TTC549 (cell line): Measurements from ENCODE around the gene FGF14.

Source experiments
- FAIRE-seq: peaks from 2 replicates; lab custom pipeline; 2012; peaks lifted over from hg19 to GRCh38; lab: Jason Lieb, UNC

FGF14 gene

GRCh38 chr13:101711307-101712025 lies 690.4 kb downstream of the FGF14 start:
- FAIRE-seq: no peak

GRCh38 chr13:101709952-101710351 lies 691.9 kb downstream of the FGF14 start:
- FAIRE-seq: no peak

DNA sequence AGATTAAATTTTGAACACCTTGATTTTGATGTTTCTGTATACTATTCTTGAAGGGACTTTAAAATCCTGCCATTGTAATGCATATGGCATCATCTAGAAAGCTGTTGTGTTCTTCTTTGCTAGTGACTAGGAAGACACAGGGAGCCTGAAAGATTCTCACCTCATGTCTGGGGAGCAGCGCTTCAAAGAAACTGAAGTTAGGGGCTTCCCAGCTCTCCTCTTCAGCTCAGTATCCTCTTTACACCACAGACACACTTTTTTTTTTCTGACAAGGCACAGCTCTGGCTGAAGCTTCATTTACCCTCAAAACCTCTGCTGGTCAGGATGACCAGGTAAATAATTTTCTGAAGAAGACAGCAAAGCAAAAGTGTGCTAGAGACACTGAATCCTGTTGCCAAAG lies 693.7 kb downstream of the FGF14 start:
- FAIRE-seq: no peak

DNA sequence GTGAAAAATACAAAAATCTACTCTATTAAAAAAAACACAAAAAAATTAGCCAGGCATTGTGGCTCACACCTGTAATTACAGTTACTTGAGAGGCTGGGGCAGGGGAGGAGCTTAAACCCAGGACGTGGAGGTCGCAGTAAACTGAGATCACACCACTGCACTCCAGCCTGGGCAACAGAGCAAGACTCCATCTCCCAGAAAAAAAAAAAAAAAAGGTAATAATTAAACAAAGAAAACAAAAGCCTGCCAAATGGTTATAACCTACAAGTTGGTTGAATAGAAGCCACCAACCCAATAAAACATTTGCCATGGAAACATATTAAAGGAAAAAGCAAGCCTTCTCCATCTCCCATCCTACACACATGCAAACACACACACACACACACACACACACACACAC lies 694.2 kb downstream of the FGF14 start:
- no peak for FAIRE-seq

DNA sequence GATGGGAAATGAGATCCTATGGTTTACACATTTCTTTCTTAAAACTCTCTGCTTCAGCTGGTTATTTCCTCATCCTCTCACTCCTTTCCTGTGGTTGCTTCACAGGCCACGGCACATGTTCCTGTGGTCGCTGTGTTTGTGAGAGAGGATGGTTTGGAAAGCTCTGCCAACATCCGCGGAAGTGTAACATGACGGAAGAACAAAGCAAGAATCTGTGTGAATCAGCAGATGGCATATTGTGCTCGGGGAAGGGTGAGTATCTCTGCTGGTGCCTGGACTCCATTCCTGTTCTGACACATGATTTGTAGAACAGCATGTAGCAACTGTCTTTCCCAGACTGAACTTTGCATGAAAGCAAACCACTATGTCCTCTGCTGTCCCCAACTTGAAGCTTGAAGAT lies 695.2 kb downstream of the FGF14 start:
- FAIRE-seq: no peak

DNA sequence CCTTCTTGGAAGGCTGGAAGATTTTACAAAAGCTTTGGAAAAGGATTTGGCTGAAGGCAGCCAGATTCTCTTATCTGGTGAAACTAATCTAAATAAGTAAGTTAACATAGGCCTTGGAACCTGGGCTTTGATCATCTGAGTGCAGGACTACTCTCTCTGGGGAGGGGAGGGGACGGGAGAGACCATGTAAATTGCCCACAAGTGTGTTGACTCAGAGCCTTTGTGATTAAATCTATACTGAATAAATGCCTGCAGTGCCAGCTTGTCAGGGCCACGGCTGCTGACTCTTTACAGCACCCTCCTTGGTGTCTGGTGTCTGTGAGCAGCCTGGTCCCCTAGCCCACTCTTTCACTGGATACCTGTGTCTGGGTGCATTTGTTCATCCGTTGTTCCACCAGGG lies 698.0 kb downstream of the FGF14 start:
- FAIRE-seq: no peak

GRCh38 chr13:101703081-101703480 lies 698.8 kb downstream of the FGF14 start:
- FAIRE-seq: no peak

- FAIRE-seq: no peak
These were observed 701.2 kb downstream of the FGF14 start for GRCh38 chr13:101700598-101700997.

GRCh38 chr13:101698400-101698799 lies 703.4 kb downstream of the FGF14 start:
- no peak for FAIRE-seq

GRCh38 chr13:101697745-101698144 lies 704.1 kb downstream of the FGF14 start:
- FAIRE-seq: no peak

DNA sequence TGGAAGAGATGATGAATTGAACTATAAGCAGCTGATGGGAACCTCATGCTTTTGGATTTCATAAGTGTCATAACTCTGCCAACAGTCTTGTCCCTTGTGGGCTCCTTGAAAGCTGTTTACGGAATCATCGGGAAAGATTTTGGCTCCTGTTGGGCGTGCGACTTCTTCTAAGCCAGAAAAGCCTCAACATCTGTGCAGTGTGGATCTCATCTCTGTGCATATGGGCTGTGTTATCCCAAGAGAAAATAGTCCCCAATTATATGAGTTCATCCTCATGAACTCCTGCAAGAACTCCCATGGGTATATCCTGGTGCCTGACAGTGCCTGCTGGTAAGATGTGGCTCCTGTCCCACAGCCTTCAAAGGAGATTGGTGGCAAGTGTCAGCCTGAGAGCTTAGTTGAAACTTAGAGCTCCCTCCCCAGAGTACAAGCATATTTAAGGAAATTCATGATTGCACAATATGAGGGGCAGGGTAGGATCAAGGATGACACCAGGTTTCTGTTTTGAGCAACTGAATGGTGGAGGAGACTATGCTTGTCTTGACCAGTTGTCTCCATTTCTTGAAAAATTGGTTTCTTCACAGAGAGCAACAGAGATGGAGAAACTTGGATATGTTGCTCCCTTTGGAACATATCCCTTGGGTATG lies 705.9 kb downstream of the FGF14 start:
- no peak for FAIRE-seq

- no peak for FAIRE-seq
These were observed 710.4 kb downstream of the FGF14 start for GRCh38 chr13:101691341-101691860.

DNA sequence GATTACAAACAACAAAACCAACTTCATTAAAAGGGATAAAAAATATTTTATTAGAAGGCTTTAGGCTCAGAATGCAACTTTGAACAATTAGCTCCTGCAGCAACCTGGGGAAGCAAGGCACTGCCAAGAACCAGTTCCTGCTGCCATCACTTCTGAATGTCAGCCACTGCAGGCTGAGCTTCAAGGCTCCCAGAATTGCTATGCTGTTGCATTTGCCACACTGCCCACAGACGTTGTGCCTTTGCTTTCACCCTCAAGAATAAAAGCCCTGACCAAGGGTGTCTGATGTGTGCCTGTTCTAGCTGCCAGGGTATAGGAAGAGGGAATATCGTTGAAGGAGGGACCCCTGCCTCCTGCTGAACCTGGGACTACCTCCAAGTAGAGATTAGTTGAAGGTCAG lies 711.0 kb downstream of the FGF14 start:
- no peak for FAIRE-seq

DNA sequence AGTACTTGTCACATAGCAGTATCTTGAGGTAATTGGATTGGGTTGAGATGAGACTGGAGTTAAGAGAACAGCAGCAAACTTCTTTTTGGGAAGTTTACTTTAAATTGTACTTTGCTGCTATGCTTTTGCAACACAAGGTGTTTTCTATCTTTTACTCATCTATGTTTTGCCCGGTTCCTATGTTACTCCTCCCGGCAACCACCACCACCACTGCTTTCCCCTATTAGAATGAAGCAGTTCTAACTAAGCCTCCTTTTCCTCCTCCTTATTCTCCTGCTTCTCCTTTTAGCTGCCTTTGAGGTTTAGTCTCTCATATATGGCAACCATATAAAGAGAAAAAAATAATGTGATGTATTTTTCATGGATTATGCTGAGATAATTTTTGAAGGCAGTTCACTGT lies 715.8 kb downstream of the FGF14 start:
- no peak for FAIRE-seq

GRCh38 chr13:101681834-101682233 lies 720.0 kb downstream of the FGF14 start:
- no peak for FAIRE-seq

DNA sequence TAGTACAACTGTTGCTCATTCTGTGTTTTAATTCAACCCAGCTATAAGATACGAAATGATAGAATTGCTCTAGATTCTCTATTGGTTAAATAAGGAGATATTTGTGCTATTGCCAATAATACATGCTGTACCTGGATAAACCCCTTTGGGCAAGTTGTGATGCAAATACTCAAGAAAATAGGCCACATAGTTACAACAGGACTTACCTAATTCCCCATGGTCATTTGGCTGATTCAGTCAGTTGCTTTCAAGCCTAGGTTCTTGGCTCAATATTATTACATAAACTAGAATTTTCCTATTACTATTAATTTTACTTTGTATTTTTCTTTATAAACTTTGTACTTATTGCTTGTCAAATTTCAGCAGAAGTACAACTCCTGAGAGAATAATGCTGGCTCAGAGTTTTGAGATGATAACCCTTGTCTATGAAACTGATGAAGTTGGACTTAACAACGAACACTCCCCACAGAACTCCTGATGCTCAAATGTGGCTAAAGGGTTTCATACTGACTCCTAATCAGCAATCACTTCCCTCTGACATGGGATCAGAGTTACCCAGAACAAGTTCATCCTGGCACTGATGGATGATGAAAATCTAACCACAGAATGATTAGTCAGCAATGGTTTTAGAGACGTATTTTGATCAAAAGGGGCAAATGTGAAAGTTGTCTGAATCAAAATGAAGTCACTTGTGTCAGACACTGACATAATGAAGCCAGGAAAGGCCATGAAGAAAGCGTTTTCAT lies 728.3 kb downstream of the FGF14 start:
- FAIRE-seq: no peak

DNA sequence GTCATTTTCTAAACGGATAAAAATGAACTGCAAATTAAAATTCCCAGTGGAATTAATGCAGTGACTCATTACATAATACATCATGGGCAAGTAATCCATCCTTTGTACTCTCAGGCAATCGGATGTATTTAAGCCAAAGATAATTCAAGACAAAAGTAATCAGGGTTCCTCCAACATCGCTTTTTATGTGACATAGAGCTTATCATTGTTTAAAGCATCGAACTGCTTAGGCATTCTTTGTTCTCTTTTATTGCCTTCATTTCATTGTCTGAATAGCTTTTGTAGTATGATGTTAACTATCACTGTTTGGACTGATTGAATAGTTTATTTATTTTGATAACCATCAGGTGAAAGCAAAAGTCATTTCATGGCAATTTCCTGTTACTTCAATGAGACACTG lies 740.0 kb downstream of the FGF14 start:
- no peak for FAIRE-seq
